ENCODE data around the gene A2M.
"Not testable (repeated sequence)": the region's sequence is repeated elsewhere in the genome, so short reads cannot be mapped to it uniquely, and the experiment has no call there.

Gene A2M

GRCh38 chr12:9115731-9116559 is at the start of gene A2M:
Gene A2M (minus strand): TSS chr12:9115919. CDS start chr12:9115849, 70 bp downstream.
- DNase-seq (ENCODE audit: low read depth in 2 of 2) = no peak

- DNase-seq (ENCODE audit: low read depth in 2 of 2) = no peak
These were observed 47.7 kb upstream of the A2M start for GRCh38 chr12:9163392-9163791.

- DNase-seq (ENCODE audit: low read depth in 2 of 2) = no peak
These were observed 40.4 kb upstream of the A2M start for GRCh38 chr12:9156119-9156518.

- DNase-seq (ENCODE audit: low read depth in 2 of 2) = no peak
These were observed 33.7 kb upstream of the A2M start for GRCh38 chr12:9149372-9149771.

DNA sequence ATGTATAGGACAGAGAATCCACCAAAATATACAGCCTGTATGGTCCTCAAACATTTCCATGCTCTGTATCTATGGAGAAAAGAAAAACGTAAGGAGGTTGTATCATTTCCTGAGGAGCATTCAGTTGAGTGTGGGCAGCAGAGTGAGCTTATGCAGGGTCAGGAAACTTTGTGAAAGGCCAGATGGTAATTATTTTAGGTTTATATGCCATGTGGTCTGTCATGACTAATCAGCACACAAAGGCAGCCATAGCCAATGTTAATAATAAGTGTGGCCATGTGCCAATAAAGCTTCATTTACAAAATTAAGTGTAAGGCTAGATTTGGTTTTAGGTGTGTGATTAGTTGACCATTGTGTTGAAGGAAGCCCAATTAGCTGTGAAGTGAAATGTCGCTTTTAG is 33.2 kb upstream of the A2M start:
- DNase-seq (ENCODE audit: low read depth in 2 of 2) = no peak

DNA sequence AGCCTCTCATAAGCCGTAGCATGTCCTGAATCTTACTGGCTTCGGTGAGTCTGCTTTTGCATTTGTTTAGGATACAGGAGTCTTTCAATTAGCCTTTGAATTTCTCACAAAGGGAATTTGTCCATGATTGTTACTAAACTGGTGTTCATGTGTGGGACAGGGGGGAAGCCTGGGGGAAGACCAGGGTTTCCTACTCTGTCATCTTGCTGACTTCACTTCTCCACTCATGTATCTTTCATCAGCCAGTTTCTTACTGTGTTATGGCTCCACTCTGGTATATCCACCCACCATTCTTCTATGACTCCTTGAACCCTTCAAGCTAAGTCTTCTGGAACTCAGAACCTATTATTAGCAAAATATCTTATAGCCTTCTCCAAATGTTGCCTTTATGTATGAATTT is 31.7 kb upstream of the A2M start:
- no peak for DNase-seq (ENCODE audit: low read depth in 2 of 2)

GRCh38 chr12:9144730-9145106 is 29.0 kb upstream of the A2M start:
- no peak for DNase-seq (ENCODE audit: low read depth in 2 of 2)

DNA sequence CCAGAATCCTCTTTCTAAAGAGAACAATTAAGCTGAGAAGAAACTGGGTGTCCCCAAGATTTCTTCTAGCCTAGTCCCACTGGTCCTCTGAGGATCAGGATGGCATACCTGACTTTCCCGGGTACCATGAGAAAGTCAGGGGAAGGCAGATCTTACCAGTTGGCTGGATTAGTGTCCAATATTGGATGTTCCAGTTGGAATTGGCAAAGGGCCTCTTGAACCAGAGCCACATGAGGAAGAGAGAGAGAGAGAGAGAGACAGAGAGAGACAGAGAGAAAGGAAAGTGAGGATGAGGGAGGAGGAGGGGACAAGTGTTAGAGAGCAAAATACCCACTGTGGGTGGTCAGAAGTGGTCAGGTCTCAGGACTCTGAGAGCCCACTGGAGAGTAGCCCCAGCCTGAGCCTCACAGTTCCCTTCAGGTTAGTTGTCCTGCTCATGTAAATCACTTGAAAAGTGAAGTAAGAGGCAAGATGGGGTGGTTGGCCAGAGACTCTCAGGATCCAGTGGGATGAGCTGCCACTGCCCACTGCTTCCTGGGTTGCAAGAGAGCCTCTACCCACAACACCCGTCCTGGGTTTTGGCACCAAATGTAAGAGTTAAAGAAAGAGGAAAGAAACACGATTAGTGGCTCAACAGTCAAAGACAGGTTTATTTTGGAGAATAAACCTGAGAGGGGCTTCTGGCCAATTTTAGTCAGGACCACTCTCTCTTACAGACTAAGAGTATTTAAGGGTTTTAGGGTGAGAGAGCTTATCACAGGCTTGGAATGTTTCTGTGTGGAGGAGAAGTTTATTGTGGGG is 28.4 kb upstream of the A2M start:
- DNase-seq (ENCODE audit: low read depth in 2 of 2) = no peak

DNA sequence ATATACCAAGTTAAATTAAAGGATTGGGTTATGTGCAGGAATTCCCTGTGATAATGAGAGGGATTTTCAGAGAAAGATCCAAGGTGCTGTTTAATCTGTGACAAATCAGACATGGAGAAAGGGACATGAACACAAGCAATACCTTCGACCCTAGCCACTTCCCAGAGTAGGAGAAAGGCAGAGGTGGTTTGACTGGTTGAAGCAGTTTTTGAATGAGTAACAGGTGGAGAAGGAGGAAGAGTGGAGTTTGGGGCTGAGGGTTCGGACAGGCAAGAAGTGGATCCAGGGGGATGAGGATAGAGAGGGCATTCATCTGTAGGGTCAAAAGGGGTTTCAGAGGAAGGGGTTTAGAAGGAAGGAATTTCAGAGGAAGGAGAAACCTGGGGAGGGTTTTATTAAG is 27.4 kb upstream of the A2M start:
- no peak for DNase-seq (ENCODE audit: low read depth in 2 of 2)

GRCh38 chr12:9139588-9140290 is 24.0 kb upstream of the A2M start:
- DNase-seq (ENCODE audit: low read depth in 2 of 2) = not testable (repeated sequence)

GRCh38 chr12:9135903-9136310 is 20.2 kb upstream of the A2M start:
- DNase-seq (ENCODE audit: low read depth in 2 of 2) = no peak

GRCh38 chr12:9134981-9135628 is 19.4 kb upstream of the A2M start:
- no peak for DNase-seq (ENCODE audit: low read depth in 2 of 2)

- no peak for DNase-seq (ENCODE audit: low read depth in 2 of 2)
These were observed 17.6 kb upstream of the A2M start for GRCh38 chr12:9133216-9133916.

GRCh38 chr12:9132008-9132535 is 16.4 kb upstream of the A2M start:
- DNase-seq (ENCODE audit: low read depth in 2 of 2) = no peak

GRCh38 chr12:9130244-9130643 is 14.5 kb upstream of the A2M start:
- DNase-seq (ENCODE audit: low read depth in 2 of 2) = no peak

- DNase-seq (ENCODE audit: low read depth in 2 of 2) = no peak
These were observed 12.4 kb upstream of the A2M start for GRCh38 chr12:9127936-9128663.

DNA sequence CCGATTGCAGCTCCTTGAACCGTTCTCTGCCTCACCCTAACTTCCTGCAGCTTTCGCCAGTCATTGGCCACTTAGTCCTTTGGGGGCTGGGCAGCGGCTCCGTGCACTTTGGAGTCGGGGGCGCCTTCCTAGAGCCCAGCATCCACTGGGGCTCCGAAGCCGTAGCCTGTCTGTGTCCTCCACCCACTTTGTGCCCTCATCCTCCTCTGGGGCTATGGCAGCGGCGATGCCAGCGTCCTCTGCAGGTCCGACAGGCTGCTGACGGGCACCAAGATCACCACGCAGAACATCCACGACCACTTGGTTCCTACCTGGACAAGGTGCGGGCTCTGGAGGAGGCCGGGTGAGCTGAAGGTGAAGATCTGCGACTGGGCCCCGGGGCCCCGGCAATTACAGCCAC is 11.8 kb upstream of the A2M start:
- DNase-seq (ENCODE audit: low read depth in 2 of 2) = no peak

DNA sequence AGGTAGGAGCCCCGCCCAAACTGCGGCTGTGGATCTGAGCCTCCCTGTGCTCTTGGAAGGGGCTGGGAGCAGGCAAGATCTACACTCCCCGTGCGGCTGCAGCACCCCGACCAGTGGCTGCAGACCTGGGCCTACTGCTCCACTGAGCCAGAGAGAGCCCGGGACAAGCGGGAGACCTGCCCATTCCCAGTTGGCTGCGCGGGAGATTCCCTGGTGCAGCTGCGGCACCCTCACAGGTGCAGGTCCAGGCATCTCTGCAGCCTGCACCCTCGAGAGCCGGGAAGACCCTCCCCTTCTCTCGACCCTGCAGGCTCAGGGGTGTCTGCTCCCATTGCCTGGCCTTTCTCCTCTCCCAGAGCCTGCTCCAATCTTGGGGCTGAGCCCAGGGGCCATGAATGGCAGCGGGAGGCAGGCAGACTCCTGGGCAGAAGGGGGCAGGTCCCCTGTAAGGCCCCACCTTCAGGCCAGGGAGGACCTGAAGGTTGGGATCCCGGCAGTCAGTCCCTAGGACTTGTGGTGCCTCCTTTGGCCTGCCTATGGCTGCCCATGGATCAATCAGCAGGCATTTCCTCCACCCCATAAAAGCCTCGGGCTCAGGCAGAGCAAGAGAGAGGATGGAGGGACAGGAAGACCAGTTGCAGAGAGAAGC is 8.8 kb upstream of the A2M start:
- DNase-seq (ENCODE audit: low read depth in 2 of 2) = no peak

DNA sequence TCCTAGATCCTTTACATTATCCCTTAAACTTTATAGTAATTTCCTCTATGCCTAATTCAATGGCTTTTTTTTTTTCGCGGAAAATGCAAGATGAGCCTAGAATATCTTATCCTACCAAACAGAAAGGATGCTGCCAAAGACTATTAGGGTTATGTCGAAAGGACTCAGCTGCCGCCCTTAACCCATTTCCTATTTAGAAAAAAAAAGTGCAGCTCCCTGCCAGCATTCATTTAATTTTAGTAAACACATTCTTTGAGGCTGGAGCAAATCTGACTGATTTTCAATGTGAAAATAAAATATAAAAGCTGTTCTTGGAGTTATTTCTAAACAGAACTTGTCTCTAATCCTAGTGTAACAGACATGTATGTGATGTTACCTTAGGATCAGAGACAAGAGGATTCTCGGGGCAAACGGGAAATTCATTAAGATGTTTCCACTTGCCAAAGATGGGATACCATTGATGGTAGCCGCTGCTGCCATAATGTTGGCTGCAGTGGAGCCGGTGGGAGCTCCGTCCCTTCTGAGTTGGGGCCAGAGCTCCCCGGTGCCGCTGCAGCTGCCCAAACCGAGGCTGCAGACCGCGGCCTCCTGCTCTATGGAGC is 8.2 kb upstream of the A2M start:
- no peak for DNase-seq (ENCODE audit: low read depth in 2 of 2)

Data from stimulated activated CD8-positive, alpha-beta memory T cell treated with anti-CD3 and anti-CD28 coated beads, Interleukin-2, amount 100 ng/mL, for 1 hour (primary cell).